DMS79 treated with DMSO at 0.1 percent for 48 hours (cell line): Measurements from ENCODE around the gene OAS2.

Source experiments
- DNase-seq: peaks from one replicate; lab custom pipeline; 2025; lab: John Stamatoyannopoulos, UW

OAS2 gene

DNA sequence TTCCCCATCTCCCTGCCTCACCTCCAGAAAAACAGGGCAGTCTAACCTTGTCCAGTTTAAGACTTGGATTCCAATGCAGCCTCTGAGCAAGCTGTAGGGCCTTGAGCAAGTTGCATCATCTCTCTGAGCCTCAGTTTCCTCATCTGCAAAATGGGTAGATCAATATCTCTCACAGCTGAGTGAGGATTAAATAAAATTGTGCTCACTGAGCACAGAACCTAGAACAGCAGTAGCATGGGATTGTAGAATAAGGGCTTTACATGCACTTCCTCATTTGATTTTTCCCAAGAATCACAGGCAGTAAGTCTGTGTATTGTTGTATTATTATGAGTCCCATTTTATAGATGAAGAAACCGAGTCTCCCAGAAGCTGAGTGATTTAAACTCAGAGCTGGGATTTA lies 80.2 kb downstream of the OAS2 start:
- no peak for DNase-seq

- DNase-seq = no peak
These were observed 80.8 kb downstream of the OAS2 start for GRCh38 chr12:113059071-113059595.

DNA sequence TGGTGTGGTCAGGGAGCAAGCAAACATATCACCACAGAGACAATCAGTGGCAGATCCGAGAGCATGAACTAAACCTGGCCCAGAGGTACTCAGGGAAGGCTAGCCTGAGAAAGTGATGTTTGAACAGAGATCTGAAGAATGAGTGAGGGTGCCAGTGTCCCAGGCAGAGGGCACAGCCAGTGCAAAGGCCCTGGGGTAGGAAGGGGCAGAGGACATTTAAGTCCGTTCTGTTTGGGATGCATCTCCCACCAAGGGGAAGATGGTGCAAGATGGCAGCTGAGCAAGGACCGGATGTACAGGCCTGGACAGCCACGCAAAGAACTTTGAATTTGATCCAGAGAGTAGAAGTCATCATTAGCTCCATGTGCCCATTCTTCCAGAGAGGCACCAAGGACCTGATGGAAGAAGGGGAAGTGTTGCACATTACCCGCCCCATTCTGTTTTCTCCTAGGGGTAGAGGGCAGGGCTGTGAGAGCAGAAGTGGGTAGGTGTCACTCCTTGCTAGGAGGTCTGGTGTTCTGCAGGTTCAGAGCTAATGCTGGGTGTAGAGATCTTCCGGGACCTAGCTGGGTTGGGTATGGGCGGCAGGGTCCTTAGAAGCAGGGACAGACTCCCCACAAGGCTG lies 82.1 kb downstream of the OAS2 start:
- no peak for DNase-seq

GRCh38 chr12:113061061-113061694 lies 82.9 kb downstream of the OAS2 start:
- peak; percentile 37 for DNase-seq
